Endothelial cell of umbilical vein (primary cell): Measurements from ENCODE around the gene PTER. TPM values are rescaled to one million over a fixed set of nuclear protein-coding genes. Genes with fewer than 3 reads are reported as not detected.
A peak's percentile ranks its signal among the peaks of the same experiment; 100 is the strongest.

Source experiments
- BruUV-seq: library from RNA; stranded (reverse); fragments of 400-500 nt; replicated peaks from 2 replicates; lab custom pipeline; 2021; lab: Mats Ljungman, UMichigan
- CTCF ChIA-PET: fragments of 300-600, 350-600 bp; sonication (Branson Sonifier 250); formaldehyde crosslinking; loops from one replicate; lab custom pipeline; 2021; ENCODE audit warnings: antibody characterized with exemption, inconsistent platforms; lab: Charles Lee
- POLR2A ChIA-PET: fragments of 300-600, 350-600 bp; sonication (Branson Sonifier 250); formaldehyde crosslinking; loops from one replicate; lab custom pipeline; 2021; ENCODE audit warnings: antibody characterized with exemption, inconsistent platforms; lab: Charles Lee
- DNase-seq: peaks from one replicate; pipeline ENCODE4 v3.0.0-alpha.2; 2011; ENCODE audit warnings: low read depth, low spot score
- FAIRE-seq: peaks from 2 replicates; lab custom pipeline; 2011; peaks lifted over from hg19 to GRCh38; lab: Jason Lieb, UNC
- H2AFZ ChIP-seq: 2 replicates; pipeline ENCODE4 v1.6.0; 2012; ENCODE audit warnings: low read depth, low read length, control low read depth, inconsistent platforms
- H3K27ac ChIP-seq: 2 replicates; pipeline ENCODE4 v1.5.1; 2011; ENCODE audit warnings: low read depth, mild to moderate bottlenecking, control low read depth, low read length, moderate library complexity; ENCODE audit not compliant: insufficient read depth
- H3K27me3 ChIP-seq, 2 experiments: 2 replicates each; pipeline versions ENCODE4 v1.6.0 to v1.6.1; 2011; ENCODE audit warnings: low read length in 2 of 2, mixed read lengths in 1 of 2; ENCODE audit not compliant: control insufficient read depth in 2 of 2, insufficient read depth in 2 of 2
- H3K36me3 ChIP-seq, 2 experiments: 2 replicates in 1 of 2; 3 replicates in 1 of 2; pipeline ENCODE4 v1.5.1; 2011; ENCODE audit warnings: low read length in 2 of 2, mild to moderate bottlenecking in 1 of 2, moderate library complexity in 1 of 2; ENCODE audit not compliant: control insufficient read depth in 2 of 2, insufficient read depth in 2 of 2; ENCODE audit errors: extremely low read depth in 1 of 2
- H3K4me1 ChIP-seq: 3 replicates; pipeline ENCODE4 v1.5.1; 2011; ENCODE audit warnings: mild to moderate bottlenecking, low read length; ENCODE audit not compliant: control insufficient read depth, insufficient read depth; ENCODE audit errors: extremely low read depth
- H3K4me2 ChIP-seq: 2 replicates; pipeline ENCODE4 v1.6.1; 2011; ENCODE audit warnings: low read length, control low read depth, mixed read lengths; ENCODE audit not compliant: insufficient read depth
- H3K4me3 ChIP-seq, 3 experiments: fragments of 200-600 bp in 1 of 3; sonication (generic), shearing (Covaris generic) in 1 of 3; replicated peaks in 1 of 3; 2 replicates each; pipeline ENCODE4 v1.5.1; 2011 to 2016; ENCODE audit warnings: control low read depth in 3 of 3, low read length in 3 of 3, mild to moderate bottlenecking in 2 of 3, inconsistent platforms in 1 of 3, low read depth in 1 of 3, moderate library complexity in 1 of 3; ENCODE audit not compliant: insufficient read depth in 1 of 3
- H3K79me2 ChIP-seq: 2 replicates; pipeline ENCODE4 v1.6.0; 2012; ENCODE audit warnings: low read length, inconsistent platforms; ENCODE audit not compliant: control insufficient read depth, insufficient read depth
- H3K9ac ChIP-seq: replicated peaks from 2 replicates; pipeline ENCODE3; 2011; ENCODE audit warnings: low read length, control low read depth; ENCODE audit not compliant: insufficient read depth; ENCODE audit errors: extremely low read depth
- H3K9me1 ChIP-seq: replicated peaks from 3 replicates; pipeline ENCODE4 v1.6.0; 2011; ENCODE audit warnings: mild to moderate bottlenecking, low read length; ENCODE audit not compliant: control insufficient read depth, insufficient read depth; ENCODE audit errors: extremely low read depth
- H3K9me3 ChIP-seq: replicated peaks from 2 replicates; pipeline ENCODE4 v1.5.1; 2012; ENCODE audit warnings: low read length, inconsistent platforms; ENCODE audit not compliant: control insufficient read depth, insufficient read depth
- H4K20me1 ChIP-seq: replicated peaks from 2 replicates; pipeline ENCODE3; 2011; ENCODE audit warnings: mild to moderate bottlenecking, low read length; ENCODE audit not compliant: control insufficient read depth, insufficient read depth; ENCODE audit errors: extremely low read depth
- JUN ChIP-seq: IDR thresholded peaks from 2 replicates; pipeline ENCODE4 v1.6.1; 2011; ENCODE audit warnings: borderline replicate concordance, low read depth; ENCODE audit not compliant: insufficient read length, insufficient read depth
- MYC ChIP-seq: IDR thresholded peaks from one replicate; pipeline ENCODE4 v1.6.1; 2011; ENCODE audit warnings: mild to moderate bottlenecking, low read depth, low read length
- POLR2A ChIP-seq: IDR thresholded peaks from 2 replicates; pipeline ENCODE4 v1.6.1; 2012; ENCODE audit warnings: low read depth, mild to moderate bottlenecking, control low read depth, low read length
- POLR2AphosphoS5 ChIP-seq: IDR thresholded peaks from 2 replicates; pipeline ENCODE4 v1.6.1; 2012; ENCODE audit warnings: low read depth, mild to moderate bottlenecking, control low read depth, low read length, moderate library complexity; ENCODE audit not compliant: insufficient read depth
- dilution Hi-C: fragments of 300-500 bp; cut with MboI; formaldehyde crosslinking; loops from one replicate; pipeline ENCODE4 v1.15.0; 2019; ENCODE audit warnings: low sequenced_read_pairs; ENCODE audit not compliant: extremely low pct_ligation_motif_present
- intact Hi-C: fragments of 100-400 bp; cut with micrococcal nuclease; formaldehyde crosslinking; loops from one replicate; pipeline ENCODE4 v1.10.0; 2022
- polyA plus RNA-seq, 4 experiments: library from polyadenylated mRNA; depleted of rRNA in 3 of 4; stranded (reverse) in 3 of 4; unstranded in 1 of 4; fragments of >200 nt; gene quantifications; 2 replicates each; pipeline versions ENCODE4 v1.2.1 to v1.2.3, GENCODE V29; 2011 to 2012; ENCODE audit warnings: missing spikeins in 1 of 4
- total RNA-seq: library from RNA; stranded (reverse); gene quantifications from 2 replicates; pipeline ENCODE4 v1.2.3, GENCODE V29; 2021

PTER gene
- total and polyA plus RNA-seq, 2 donors (not counting 3 experiments of a cell fraction or from before 2014, with no cell fraction given) = 1.6 to 4.6 TPM

- Histone ChIP-seq H3K9me3 (no peaks in the 10 kb centered on the region), H3K36me3 (no peaks in the 10 kb centered on the region), H3K27me3 (no peaks in the 10 kb centered on the region), H3K9me1 (no peaks in the 10 kb centered on the region), H3K4me1 (peaks cover 3% of the 10 kb centered on the region), H4K20me1 (no peaks in the 10 kb centered on the region), H3K27ac (no peak overlapping the region), H3K79me2 (no peaks in the 10 kb centered on the region), H2AFZ (no peak overlapping the region), H3K4me2 (no peak overlapping the region), H3K9ac (no peak overlapping the region), H3K4me3 (no peak overlapping the region)
- dilution Hi-C loops = no loop called here
- intact Hi-C loops = no loop called here
- FAIRE-seq = no peak
- TF ChIP-seq MYC = no peak
- TF ChIP-seq POLR2A = no peak
- TF ChIP-seq JUN = no peak
- TF ChIP-seq POLR2AphosphoS5 = no peak
- ChIA-PET POLR2A (no interaction called here), CTCF (interaction anchor here (0.6 to 1.5 kb wide), 3 partner anchors 14 to 336 kb away, joined by 3 read pairs; no protein-coding TSS in a partner anchor)
- DNase-seq = no peak
- BruUV-seq = no TSS peak
Observed at GRCh38 chr10:16440396-16441133, 3.8 kb downstream of the PTER start.

- H3K4me1 ChIP-seq = peaks cover 2% of the 10 kb centered on the region
- intact Hi-C loops = no loop called here
- H2AFZ ChIP-seq = no peak overlapping the region
- BruUV-seq = no TSS peak
- TF ChIP-seq POLR2A (no peak), JUN (no peak)
- H4K20me1 ChIP-seq = no peaks in the 10 kb centered on the region
- no peaks in the 10 kb centered on the region for H3K9me1 ChIP-seq
- dilution Hi-C loops = no loop called here
- no peaks in the 10 kb centered on the region for H3K27me3 ChIP-seq
- POLR2A ChIA-PET = no interaction called here
- H3K27ac ChIP-seq = no peak overlapping the region
- H3K36me3 ChIP-seq = no peaks in the 10 kb centered on the region
- FAIRE-seq (peak; percentile 33), DNase-seq (no peak)
- CTCF ChIA-PET = interaction anchor here (1.0 kb wide), 1 partner anchor 14 kb away, joined by 3 read pairs; no protein-coding TSS in a partner anchor
- no peaks in the 10 kb centered on the region for H3K9me3 ChIP-seq
- H3K9ac ChIP-seq = no peak overlapping the region
- no peaks in the 10 kb centered on the region for H3K79me2 ChIP-seq
- no peak overlapping the region for H3K4me3 ChIP-seq
- H3K4me2 ChIP-seq = no peak overlapping the region
Observed at GRCh38 chr10:16441173-16441840, 4.5 kb downstream of the PTER start.
